ENCODE measurements around the gene SNRPA. TPM values are rescaled to one million over a fixed set of nuclear protein-coding genes. Genes with fewer than 3 reads are reported as not detected.
"Not testable (repeated sequence)": the region's sequence is repeated elsewhere in the genome, so short reads cannot be mapped to it uniquely, and the experiment has no call there.

Gene SNRPA
- total RNA-seq, 1 experiment from 2014 or later, result 134 TPM

GRCh38 chr19:40811478-40812341 is 60.7 kb downstream of the SNRPA start:
- BruUV-seq (replicated peaks), result no TSS peak
- Mint-ChIP-seq H3K4me1 (ENCODE audit: low read depth, unreplicated experiment) (peaks cover 40% of the 10 kb centered on the region), H3K4me3 (ENCODE audit: unreplicated experiment) (peak overlapping the region; percentile 87), H3K27me3 (ENCODE audit: insufficient read depth, unreplicated experiment) (no peaks in the 10 kb centered on the region), H3K36me3 (ENCODE audit: insufficient read depth, unreplicated experiment) (peaks cover 64% of the 10 kb centered on the region), H3K9me3 (ENCODE audit: unreplicated experiment) (no peaks in the 10 kb centered on the region), H3K27ac (ENCODE audit: unreplicated experiment) (peak overlapping the region; percentile 98)
- peaks cover 9% of the 10 kb centered on the region; the same call in 1 of the 2 replicates for H3K36me3 ChIP-seq (ENCODE audit: control insufficient read depth, insufficient read depth, low read length)
- DNase-seq, result peak; percentile 53 to 62
- H3K4me3 ChIP-seq (ENCODE audit: low read depth, low read length), result peak overlapping the region; percentile 33
- intact Hi-C loops (cut with micrococcal nuclease; ENCODE audit: unreplicated experiment), result loop anchor here (1.0 kb wide), 1 partner anchor 110 kb away; no protein-coding TSS in a partner anchor
- TF ChIP-seq CTCF (IDR thresholded peaks at IDR 0.05; ENCODE audit: insufficient read depth in 1 of 2, low read depth in 1 of 2, low read length in 1 of 2, severe bottlenecking in 1 of 2, unreplicated experiment in 1 of 2), result no peak
- no peaks in the 10 kb centered on the region for H3K9me3 ChIP-seq
- POLR2A ChIA-PET, result interaction anchor here (0.7 to 1.3 kb wide), 2 partner anchors 8 to 13 kb away, joined by 3 read pairs; partner anchors contain the start of gene EGLN2
- H3K4me1 ChIP-seq, result peaks cover 17% of the 10 kb centered on the region
- no peaks in the 10 kb centered on the region for H3K27me3 ChIP-seq (replicated peaks; ENCODE audit: control insufficient read depth, insufficient read depth, low read length)
- CTCF ChIA-PET, result interaction anchor here (0.6 to 1.0 kb wide), 5 partner anchors 34 to 253 kb away, joined by 3 to 5 read pairs (median 3); partner anchors contain the start of gene RAB4B

- CTCF ChIA-PET, result interaction anchor here (0.7 to 1.0 kb wide), 2 partner anchors 68 to 92 kb away, joined by 3 read pairs; no protein-coding TSS in a partner anchor
- H3K4me1 ChIP-seq, result peaks cover 17% of the 10 kb centered on the region
- BruUV-seq (replicated peaks); intact Hi-C loops (cut with micrococcal nuclease; ENCODE audit: unreplicated experiment); H3K36me3 ChIP-seq (ENCODE audit: control insufficient read depth, insufficient read depth, low read length); H3K27me3 ChIP-seq (replicated peaks; ENCODE audit: control insufficient read depth, insufficient read depth, low read length); H3K9me3 Mint-ChIP-seq (ENCODE audit: unreplicated experiment); H3K9me3 ChIP-seq; H3K4me3 ChIP-seq (ENCODE audit: low read depth, low read length); H3K27me3 Mint-ChIP-seq (ENCODE audit: insufficient read depth, unreplicated experiment); DNase-seq; POLR2A ChIA-PET: not testable (repeated sequence)
- Mint-ChIP-seq H3K36me3 (ENCODE audit: insufficient read depth, unreplicated experiment) (peaks cover 56% of the 10 kb centered on the region), H3K4me3 (ENCODE audit: unreplicated experiment) (peak overlapping the region; percentile 87), H3K27ac (ENCODE audit: unreplicated experiment) (peak overlapping the region; percentile 98), H3K4me1 (ENCODE audit: low read depth, unreplicated experiment) (peaks cover 34% of the 10 kb centered on the region)
Observed at GRCh38 chr19:40812571-40812970, 61.6 kb downstream of the SNRPA start.

GRCh38 chr19:40813182-40813581 is 62.2 kb downstream of the SNRPA start:
- ChIA-PET POLR2A (no interaction called here), CTCF (interaction anchor here (1.0 kb wide), 1 partner anchor 68 kb away, joined by 3 read pairs; no protein-coding TSS in a partner anchor)
- H3K9me3 Mint-ChIP-seq (ENCODE audit: unreplicated experiment), result no peaks in the 10 kb centered on the region
- no peak for DNase-seq
- no peak overlapping the region for H3K4me3 Mint-ChIP-seq (ENCODE audit: unreplicated experiment)
- no TSS peak for BruUV-seq (replicated peaks)
- Histone ChIP-seq H3K4me3 (ENCODE audit: low read depth, low read length) (no peak overlapping the region), H3K9me3 (no peaks in the 10 kb centered on the region), H3K36me3 (ENCODE audit: control insufficient read depth, insufficient read depth, low read length) (peaks cover 7% of the 10 kb centered on the region; the same call in 1 of the 2 replicates), H3K4me1 (peaks cover 17% of the 10 kb centered on the region), H3K27me3 (replicated peaks; ENCODE audit: control insufficient read depth, insufficient read depth, low read length) (no peaks in the 10 kb centered on the region)
- TF ChIP-seq CTCF (IDR thresholded peaks at IDR 0.05; ENCODE audit: insufficient read depth in 1 of 2, low read depth in 1 of 2, low read length in 1 of 2, severe bottlenecking in 1 of 2, unreplicated experiment in 1 of 2), result no peak
- peaks cover 50% of the 10 kb centered on the region for H3K36me3 Mint-ChIP-seq (ENCODE audit: insufficient read depth, unreplicated experiment)
- intact Hi-C loops (cut with micrococcal nuclease; ENCODE audit: unreplicated experiment), result no loop called here
- H3K27me3 Mint-ChIP-seq (ENCODE audit: insufficient read depth, unreplicated experiment), result no peaks in the 10 kb centered on the region
- peak overlapping the region; percentile 98 for H3K27ac Mint-ChIP-seq (ENCODE audit: unreplicated experiment)
- peaks cover 32% of the 10 kb centered on the region for H3K4me1 Mint-ChIP-seq (ENCODE audit: low read depth, unreplicated experiment)

Other genes with a start within 250 kb of the SNRPA start
- 81.6 and 82.6 TPM in 2 replicates for gene SHKBP1, start 174.3 kb upstream of the SNRPA start, total RNA-seq (2022)
- 25.5 and 30.8 TPM in 2 replicates for gene LTBP4, start 149.8 kb upstream of the SNRPA start, total RNA-seq (2022)
- 21.1 and 22.0 TPM in 2 replicates for gene NUMBL, start 60.6 kb upstream of the SNRPA start, total RNA-seq (2022)
- 30.9 and 35.7 TPM in 2 replicates for gene COQ8B, start 34.3 kb upstream of the SNRPA start, total RNA-seq (2022)
- 28.5 and 31.2 TPM in 2 replicates for gene ITPKC, start 34.1 kb upstream of the SNRPA start, total RNA-seq (2022)
- 28.0 and 29.2 TPM in 2 replicates for gene ACTMAP, start 726 bp upstream of the SNRPA start, total RNA-seq (2022)
- gene MIA, start 24.3 kb downstream of the SNRPA start, total RNA-seq (2022), result 1.1 and 1.3 TPM in 2 replicates
- gene RAB4B, start 27.0 kb downstream of the SNRPA start, total RNA-seq (2022), result 19.9 and 21.5 TPM in 2 replicates
- gene EGLN2, start 48.0 kb downstream of the SNRPA start, total RNA-seq (2022), result 135 and 144 TPM in 2 replicates
- not detected in 2 replicates for gene CYP2A6, start 99.2 kb downstream of the SNRPA start, total RNA-seq (2022)
- gene CYP2A7, start 131.0 kb downstream of the SNRPA start, total RNA-seq (2022), result not detected in 2 replicates
- gene CYP2B6, start 240.1 kb downstream of the SNRPA start, total RNA-seq (2022), result 0.32 and 0.37 TPM in 2 replicates

Data from Caco-2 (cell line).